MV-4-11 (cell line): ENCODE measurements around the gene TMEM232.

Experiments
- DNase-seq: peaks from one replicate; lab custom pipeline; 2025; lab: John Stamatoyannopoulos, UW

TMEM232 gene

DNA sequence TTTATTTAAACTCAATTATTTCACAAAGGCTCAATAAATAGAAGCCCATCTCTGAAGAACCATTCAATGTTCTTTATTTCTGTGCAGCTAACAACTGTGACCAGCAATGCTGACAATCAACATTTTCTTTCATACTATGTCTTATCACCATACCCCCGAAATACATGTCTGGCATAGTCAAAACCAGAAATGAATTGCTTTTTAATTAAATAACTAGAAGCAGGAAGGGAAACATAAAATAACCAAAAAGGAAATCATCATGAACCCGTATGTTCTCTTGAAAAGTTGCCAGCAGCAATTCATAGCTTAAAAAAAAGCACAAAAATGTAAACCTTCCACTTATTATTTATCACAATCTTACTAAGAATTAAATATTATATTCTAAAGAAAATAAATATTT, 212.4 kb downstream of the TMEM232 start:
- no peak for DNase-seq

DNA sequence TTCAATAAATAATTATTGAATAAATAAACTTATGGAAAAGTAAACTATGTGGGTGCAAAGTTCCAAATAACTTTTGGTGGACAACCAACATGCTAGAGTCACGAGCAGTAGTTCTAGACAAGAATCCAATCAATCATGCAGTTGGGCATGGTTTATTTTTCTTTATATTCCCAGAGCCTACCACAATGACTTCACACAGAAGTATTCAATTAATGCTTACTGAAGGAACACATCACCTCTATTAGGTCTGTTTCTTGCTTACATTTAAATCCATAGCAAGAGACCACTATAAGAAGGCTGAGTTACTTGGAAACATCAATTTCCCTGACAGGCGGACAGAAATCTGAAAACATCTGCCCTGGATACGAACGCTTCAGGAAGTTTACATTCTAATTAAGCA, 214.2 kb downstream of the TMEM232 start:
- no peak for DNase-seq

DNA sequence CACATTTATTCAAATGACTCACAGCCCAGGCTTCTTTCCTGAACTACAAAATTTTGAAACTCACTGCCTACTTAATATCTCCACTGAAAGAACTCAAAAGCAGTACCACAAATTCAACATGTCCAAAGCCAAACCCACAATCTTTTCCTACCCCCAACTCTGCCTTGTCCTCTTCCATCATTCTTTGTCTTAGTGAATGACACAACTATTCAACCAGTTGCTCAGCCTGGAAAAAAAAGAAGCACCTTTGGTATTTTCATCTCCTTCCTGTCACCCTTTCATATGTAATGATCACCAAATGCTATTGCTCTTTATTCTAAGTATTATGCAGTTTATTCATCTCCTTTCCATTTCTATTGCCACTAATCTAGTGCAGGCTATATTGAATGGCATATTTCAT, 216.3 kb downstream of the TMEM232 start:
- no peak for DNase-seq

DNA sequence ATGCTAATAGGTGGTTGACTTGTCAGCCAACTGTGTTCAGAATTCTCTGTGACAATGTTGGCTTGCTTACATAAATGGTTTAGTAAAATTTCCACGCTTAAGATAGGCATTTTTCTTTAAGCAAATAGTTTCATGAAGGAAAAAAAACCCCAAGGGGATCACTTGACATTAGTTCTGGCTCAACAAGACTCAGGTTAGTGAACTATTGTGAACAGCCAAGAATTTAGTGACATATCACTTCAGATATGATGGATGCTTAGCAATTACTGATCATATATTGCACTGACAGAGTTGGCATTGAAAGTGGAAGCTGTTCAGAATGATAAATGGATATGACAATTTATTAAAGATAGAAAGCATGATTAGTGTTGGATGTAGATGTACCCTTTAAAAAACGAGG, 218.5 kb downstream of the TMEM232 start:
- no peak for DNase-seq

DNA sequence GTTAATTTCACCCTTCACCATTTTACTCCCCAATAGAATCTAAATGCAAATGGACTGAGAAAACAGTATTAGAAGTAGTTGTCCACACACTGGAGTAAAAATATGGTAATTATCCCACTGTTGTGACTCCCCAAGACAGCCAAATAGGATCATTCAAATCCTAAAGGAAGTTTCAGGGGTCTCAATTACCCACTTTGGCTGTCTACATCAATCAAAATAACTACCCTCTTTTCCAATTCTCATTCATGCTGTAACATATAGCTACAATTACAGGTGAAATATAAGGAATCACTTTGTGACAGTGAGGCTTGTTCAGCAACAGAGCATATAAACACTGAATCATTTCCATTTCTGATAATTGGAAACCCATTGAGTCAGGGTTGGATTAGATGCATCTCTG, 220.1 kb downstream of the TMEM232 start:
- no peak for DNase-seq

DNA sequence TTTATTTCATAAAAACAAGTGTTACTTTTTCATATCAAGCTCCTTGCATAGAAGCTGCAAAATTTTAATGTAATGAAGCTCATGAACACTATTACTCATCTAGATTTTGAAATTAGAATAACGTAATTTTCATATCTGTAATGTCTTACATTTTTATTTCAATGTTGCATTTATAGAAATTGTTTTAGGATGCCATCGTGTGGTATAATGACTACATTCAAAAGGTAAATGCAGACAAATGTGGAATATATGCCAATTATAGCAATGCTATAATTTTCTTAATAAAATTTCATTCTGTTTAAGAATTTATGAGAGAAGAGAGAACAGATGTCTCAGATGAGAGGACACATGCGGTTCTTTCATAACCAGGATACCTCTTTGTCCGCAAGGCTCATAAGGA, 230.2 kb downstream of the TMEM232 start:
- DNase-seq, result no peak

DNA sequence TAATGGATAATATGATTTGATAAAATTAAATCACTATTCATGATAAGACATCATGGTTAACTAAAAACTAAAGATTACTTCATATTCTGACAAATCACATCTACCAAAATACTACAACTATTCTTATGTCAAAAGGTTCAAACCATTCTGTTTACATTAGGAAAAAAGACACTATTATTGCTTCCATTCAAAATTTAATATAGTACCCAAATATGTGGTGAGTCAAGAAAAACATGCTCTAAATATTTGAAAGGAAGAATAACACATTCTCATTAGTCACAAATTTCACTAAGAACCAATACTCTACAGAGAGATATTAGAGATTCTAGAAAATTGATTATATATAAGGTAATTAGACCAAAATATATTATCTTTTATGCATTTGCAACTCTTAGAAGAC, 234.0 kb downstream of the TMEM232 start:
- DNase-seq, result no peak

DNA sequence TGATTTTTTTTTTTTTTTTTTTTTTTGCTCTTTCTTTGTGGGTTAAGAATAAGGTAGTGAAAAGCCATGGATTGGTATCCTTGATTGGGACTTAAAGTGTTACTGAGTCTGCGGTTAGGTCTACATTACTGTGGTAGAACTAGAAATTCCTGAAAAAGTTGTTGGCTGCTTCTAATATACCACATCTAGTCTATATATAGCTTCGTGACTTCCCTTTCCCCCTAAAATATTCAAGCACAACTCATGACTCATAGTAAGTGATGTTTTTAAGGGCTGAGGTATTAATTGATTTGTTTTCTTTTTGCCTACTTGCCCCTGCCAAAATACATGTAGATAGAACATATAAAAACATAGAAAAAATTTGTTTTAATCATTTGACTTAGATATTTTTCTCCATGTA, 247.6 kb downstream of the TMEM232 start:
- peak; percentile 90 for DNase-seq

DNA sequence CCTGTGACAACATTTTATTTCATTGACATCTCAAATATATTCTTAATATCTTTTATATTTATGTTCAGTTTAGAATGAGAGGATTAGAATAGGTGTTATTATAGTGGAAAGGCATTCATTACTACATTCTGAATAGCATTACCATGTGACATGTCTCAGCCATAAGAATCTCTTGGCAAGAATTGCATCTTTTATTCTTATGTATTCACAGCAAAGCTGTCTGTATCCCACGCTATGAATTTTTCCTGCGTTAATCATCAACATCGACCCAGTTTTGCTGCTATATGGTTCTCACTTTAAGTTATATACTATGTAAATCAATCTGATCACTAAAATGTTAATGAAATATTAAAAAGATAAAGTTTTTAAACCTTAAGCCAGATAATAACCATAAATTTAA, 248.6 kb downstream of the TMEM232 start:
- no peak for DNase-seq

DNA sequence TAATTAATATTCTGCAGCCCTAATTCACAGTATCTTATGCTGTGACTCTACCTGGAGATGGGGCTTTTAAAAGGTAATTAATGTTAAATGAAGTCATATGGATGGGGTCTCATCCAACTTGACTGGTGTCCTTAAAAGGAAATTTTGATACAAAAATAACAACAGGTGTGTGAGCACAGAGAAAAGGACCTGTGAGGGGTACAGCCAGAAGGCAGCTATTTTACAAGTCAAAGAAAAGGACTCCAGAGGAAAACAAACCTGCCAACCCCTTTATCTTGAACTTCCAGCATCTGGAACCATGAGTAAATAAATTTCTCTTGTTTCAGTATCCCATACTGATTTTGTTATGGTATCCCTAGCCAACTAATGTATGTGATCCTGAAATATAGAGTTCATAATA, 250.3 kb downstream of the TMEM232 start:
- no peak for DNase-seq

DNA sequence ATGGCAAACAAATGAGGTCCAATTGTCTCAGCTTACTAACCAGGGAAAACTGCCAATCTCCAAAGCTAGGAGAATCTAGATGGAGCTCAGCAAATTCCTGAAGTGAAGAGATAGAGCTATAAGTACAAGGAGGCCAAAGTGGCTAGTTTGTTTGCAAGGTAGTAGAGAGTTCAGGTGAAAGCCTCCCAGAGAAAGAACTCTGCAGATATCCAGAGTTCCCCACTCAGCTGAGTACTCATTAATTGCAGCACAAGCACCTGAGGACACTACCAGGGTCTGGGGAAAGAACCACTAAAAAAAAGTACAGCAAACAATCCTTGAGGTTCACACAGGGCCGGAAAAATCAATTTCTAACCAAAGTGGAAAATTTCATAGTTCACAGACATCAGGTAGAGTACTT, 250.9 kb downstream of the TMEM232 start:
- DNase-seq, result no peak

DNA sequence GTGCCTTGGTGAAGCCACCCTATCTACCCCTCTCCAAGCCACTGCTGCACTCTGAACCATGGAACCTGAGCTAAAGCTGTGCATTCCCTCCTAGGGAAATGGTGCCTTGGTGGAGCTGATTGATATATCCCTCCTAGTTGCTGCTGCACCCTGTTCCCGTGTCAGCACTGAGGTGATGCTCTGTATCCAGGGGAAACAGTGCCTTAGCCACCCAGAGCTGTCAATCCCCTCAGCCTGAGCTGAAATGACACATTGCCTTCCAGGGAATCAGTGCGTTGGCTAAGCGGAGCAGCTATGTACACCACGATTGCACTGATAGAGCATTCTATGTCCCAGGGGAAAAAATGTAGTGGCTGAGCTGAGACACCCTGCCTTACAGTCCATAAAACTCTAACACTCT, 257.0 kb downstream of the TMEM232 start:
- no peak for DNase-seq

DNA sequence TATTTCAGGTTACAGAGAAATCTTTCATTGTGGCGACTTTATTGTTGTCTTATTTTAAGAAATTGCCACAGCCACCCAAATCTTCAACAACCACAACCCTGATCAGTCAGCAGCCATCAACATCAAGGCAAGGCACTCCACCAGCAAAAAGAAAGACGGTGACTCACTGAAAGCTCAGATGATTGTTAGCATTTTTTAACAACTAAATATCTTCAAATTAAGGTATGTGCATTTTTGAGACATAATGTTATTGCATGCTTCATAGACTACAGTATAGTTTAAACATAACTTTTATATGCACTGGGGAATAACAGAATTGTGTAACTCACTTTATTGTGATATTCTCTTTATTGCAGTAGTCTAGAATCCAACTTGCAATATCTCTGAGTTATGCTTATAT, 263.4 kb downstream of the TMEM232 start:
- DNase-seq, result no peak

DNA sequence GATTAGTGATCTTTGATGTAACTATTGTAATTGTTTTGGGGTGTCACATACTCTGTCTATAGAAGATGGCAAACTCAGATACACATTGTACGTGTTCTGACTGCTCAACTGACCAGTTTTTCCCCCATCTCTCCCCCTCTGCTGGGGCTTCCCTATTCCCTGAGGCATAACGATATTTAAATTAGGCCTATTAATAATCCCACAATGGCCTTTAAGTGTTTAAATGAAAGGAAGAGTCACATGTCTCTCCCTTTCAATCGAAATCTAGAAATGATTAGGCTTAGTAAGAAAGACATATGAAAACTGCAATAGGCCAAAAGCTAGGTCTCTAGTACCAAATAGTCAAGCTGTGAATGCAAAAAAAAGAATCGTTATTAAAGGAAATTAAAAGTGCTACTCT, 265.6 kb downstream of the TMEM232 start:
- no peak for DNase-seq

DNA sequence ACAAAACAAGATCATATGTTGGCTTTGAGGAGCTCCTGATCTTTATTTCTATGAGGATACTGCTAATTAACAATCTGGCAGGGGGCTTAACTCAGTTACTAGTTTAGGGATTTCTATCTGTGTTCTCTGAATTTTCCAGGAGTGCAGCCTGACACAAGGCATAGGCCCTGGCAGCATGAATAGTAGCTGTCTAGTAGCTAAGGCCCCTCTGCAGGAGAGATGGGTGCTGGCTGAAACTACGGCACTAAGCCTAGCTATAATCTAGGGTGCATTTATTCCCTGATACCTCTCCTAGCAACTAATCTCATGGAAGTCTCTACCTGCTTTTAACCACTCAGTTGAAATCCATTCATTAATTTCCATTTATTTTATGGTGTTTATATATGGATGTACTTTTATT, 268.2 kb downstream of the TMEM232 start:
- DNase-seq, result no peak

DNA sequence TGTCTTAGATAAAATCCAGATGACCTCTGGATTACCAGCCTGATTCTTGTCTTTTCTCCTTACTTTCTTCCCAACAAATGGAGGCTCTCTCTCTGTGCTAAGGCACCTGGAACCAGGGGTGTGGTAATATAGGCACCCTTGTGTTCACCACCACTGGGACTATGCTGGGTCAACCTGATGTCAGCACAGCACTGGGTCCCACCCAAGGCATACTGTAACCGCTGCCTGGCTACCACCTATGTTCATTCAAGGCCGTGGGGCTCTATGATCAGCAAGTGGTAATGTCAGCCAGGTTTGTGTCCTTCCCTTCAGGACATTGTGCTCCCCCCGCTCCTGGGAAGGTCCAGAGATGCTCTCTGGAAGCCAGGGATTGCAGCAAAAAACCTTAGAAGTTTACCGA, 283.6 kb downstream of the TMEM232 start:
- DNase-seq, result no peak

DNA sequence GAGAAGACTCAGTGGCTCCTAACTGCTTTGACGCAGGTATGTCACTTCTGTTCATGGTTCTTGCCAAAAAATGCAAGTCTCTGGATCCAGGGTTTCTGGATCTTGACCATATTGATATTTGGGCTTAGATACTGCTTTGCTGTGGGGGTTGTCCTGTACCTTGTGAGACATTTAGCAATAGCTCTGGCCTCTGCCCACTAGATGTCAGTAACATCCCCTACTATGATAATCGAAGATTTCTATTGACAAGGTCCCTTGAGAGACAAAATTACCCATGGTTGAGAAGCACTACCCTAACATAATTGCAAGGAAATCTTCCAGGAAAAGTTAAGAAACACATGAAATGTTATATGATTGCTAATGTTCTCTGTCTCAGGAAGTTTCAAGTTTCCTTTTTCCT, 285.4 kb downstream of the TMEM232 start:
- DNase-seq, result no peak

DNA sequence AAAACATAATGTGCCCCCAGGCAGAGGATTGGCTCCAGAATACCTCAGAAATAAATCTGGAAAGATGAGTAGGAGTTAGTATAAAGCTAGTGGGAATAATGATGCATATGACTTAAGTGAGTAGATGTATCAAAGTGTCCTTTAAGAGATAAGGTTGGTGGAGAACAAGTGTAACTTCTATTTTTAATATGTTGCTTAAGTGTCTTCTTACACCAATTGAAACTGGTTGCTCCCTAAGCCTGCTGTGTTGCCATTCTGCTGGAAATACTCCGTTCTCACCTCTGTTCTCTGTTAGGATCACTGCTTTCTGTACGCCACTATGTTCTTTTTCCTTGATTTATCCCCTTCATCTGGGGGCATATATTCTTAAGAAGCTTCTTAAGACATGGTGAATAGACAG, 286.4 kb downstream of the TMEM232 start:
- DNase-seq, result no peak

DNA sequence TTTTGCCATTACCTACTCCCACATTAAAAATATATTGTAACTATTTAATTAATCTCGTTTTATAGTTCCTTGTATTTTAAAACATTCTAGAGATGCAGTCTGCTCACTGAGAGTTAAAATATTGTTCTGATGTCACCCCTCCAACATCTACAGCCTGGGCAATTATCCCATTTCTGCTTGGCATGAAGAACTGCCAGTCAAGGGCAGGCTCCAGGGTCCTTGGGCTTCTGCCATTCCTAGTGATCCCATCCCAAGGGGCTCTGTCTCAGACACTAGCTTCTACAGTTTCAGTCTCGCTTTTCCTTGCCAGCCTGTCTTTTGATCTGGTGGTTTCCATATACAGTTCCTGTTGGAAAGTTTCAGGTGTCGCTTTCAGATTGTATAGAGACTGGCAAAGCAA, 287.2 kb downstream of the TMEM232 start:
- no peak for DNase-seq

DNA sequence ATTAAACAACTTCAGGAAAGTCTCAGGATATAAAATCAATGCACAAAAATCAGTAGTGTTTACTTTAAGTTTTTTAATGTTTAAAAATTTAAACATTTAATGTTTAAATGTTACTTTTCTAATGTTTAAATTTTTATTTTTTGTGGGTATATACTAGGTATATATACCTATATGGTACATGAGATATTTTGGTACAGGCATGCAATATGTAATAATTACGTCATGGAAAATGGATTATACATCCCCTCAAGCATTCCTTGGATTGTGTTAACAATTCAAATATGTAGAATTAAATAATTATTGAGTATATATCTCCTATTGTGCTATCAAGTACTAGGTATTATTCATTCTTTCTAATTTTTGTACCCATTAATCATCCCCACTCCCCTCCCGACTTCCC, 291.3 kb downstream of the TMEM232 start:
- no peak for DNase-seq

DNA sequence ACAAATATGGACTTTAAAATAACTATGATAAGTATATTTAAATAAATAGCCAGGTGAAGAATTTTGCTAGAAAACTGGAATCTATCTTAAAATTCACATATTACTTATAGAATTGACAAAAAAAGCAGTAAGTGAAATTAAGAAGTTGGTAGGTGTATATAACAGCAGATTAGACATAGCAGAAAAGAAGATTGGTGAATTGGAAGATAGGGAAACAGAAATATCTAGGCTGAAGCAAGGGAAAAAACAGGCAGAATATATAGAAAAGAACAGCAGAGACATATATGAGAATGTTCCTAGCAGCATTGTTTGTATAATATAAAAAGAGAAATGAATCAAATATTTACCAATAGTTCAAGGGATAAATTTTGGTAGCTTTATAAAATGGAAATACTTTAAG, 294.9 kb downstream of the TMEM232 start:
- no peak for DNase-seq

DNA sequence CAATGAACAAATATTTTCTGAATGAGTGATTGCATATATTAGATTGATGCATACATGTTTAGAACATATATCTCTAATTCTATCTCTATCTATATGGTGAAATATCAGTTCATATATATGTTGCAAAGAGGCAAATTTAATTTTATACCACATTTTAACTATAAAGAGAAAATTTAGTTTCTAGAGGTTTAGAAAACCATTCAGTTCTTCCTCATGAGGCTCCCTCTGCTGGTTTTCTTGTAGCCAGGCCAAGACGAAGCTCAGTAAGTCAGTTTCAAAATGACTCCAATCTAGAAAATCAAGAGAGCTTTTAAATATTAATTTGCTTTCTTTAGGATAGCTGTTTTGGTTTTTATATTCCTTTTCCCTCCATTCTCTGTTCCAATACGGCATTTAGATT, 312.1 kb downstream of the TMEM232 start:
- DNase-seq, result peak; percentile 26

DNA sequence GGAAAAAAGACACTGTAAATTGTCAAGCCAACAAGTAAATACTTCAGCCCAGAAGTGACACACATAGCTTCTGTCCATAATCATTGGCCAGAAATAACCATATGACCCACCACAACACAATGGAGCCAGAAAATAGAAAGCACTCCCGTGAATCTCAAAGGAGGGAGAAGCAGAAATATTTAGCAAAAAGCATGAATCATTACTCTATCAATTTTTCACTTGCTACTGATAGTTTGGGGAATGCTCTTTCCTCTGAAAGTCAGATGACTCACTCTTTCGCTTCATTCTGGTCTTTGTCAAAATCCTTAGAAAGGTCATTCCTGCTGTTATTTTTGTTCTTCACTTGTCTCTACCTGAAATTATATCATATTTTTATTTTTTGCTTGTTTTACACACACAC, 312.6 kb downstream of the TMEM232 start:
- no peak for DNase-seq

DNA sequence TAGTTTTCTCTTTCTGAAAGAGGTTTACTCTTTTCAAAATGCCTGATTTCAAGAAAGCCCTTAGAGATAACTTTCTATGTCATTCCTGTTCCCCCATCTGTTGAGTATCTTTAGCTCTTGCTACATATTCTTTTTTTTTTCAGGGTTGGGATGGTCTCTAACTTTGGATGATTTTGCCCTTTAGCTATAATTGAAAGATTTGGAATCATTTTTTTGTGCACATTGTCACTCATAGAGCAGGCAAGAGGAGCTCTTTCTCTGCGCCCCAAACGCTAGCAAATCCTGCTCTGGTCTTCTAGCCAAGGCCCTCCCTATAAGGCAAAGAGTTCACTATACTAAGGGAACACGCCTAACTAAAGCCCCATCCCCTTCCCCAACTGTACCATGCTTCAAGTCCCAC, 316.9 kb downstream of the TMEM232 start:
- DNase-seq, result no peak

DNA sequence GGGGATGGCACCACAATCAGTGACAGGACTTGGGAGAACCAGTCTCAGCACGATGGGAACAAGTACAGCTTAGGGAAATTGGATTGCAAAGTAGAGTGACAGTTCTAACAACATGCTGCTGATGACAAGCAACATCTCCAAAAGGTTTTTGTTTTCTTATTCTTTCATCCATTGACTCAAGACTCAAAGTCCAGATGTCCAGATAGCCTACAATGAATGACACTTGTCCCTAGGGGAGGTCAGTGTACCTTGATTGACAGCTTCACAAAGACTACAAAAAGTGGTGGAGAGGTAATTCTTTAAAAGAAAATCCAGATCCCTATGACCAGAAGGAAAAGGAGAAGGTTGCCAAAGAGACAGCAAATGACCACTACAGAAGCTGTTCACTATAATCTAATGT, 323.9 kb downstream of the TMEM232 start:
- no peak for DNase-seq
